GM21576 (cell line): ENCODE results near the gene CHRNA4.

Experiments used
- ATAC-seq: cut with Tn5 transposase; IDR thresholded peaks from one replicate; pipeline ENCODE4 v1.9.1; 2021; ENCODE audit warnings: mild to moderate bottlenecking, moderate library complexity; ENCODE audit not compliant: unreplicated experiment

The CHRNA4 gene

DNA sequence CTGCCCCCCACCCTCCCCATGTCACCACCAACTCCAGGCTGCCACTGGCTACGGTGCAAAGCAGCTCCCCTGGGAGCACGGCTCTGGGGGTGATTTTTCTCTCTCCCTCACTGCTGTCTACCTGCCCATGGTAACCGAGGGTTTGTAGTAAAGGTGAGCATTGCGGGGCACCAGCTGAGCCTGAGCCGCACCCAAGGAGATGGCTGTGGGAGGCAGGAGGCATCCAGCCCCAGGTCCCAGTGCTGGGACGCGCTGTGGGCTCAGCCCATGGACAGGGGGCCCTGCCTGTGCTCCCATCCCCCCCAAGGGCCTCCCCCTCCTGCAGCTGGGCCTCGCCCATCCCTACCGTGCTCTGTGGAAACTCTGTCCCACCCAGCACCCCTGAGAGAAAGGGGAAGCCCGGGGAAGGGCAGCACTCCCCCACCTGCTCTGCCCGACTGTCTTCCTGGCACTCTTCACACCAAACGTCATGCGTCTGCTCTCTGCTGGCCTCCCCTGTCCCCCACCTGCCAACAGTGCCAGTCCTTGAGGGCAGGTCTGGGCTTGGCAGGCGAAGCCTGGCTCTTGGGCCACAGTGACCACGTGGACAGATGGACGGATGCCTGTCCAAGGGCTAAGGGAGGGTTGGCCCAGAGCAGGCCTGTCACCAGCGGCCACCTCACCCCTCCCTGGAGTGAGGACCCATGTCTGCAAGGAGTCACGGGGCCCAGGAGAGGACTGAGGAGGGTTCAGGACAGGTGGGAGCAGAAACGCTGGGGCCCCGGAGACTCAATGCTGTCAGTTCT, 3.8 kb upstream of the CHRNA4 start:
- no peak for ATAC-seq

DNA sequence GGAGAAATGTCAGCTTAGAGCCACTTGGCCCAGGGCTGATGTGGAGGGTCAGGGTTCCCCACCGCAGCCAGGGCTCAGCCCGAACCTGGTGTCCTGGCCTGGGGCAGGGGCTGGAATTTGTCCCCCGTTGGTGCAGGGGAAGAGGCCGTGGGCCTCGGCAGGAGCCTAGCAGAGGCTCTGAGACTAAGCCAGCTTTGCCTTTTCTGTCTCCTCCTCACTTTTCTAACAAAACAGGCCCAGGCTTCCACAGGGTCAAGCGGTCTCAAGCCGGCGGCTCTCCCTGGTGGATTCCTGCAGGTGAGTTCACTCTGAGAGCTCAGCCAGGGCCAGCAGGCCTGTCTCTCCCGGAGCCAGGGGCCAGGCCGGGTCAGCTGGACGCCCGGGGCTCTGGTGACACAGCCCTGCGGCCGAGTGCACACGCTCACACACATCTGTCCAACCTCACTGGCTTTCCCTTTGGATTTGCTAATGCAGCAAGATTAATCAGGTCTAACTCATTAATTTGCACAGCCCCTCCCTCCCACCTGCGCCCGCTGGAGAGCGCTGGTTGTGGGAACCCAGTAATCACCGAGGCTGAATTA, 2.9 kb upstream of the CHRNA4 start:
- ATAC-seq: no peak

DNA sequence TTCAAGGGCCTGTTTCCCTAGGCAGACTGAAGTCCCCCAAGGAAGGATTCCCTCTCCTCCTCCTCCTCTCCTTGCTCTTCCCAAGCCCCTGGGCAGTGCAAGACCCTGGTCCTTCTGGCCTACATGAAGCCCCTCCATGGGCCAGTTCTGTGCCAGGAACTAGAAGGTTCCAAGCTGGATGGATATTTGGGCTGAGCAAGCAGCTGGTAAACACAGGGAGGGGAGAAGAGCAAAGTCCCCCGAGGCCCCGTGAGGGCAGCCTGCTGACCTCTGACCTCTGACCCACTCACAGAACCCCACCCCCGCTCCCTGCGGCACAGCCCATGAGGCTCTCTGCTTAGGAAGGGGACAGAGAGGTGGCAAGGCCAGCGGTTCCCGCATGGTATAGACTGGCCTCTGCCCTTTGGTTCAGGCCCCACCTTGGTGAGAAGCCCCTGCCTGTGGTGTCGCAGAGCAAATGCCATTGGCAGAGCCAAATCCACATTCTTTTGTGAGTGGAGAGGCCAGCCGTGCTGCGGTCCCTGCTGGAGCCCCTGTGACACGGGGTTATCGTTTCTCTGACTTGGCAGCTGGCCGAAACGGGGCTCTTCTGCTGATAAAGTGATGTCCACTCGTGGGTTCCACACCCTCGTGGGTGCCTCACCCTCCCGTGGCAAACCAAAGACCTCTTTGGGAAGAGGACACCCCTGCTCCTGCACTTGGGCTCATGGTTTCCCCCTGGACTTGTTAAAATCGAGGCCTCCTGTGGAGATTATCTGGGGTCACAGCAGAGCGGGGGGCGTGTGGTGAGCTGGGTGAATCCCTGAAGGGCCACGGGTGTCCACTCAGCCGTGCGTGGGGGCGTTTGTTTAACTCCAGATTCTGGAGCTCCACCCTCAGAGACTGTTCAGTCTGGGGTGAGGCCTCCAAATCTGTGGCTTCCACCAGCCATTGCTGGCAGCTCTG, 2.1 kb upstream of the CHRNA4 start:
- no peak for ATAC-seq

DNA sequence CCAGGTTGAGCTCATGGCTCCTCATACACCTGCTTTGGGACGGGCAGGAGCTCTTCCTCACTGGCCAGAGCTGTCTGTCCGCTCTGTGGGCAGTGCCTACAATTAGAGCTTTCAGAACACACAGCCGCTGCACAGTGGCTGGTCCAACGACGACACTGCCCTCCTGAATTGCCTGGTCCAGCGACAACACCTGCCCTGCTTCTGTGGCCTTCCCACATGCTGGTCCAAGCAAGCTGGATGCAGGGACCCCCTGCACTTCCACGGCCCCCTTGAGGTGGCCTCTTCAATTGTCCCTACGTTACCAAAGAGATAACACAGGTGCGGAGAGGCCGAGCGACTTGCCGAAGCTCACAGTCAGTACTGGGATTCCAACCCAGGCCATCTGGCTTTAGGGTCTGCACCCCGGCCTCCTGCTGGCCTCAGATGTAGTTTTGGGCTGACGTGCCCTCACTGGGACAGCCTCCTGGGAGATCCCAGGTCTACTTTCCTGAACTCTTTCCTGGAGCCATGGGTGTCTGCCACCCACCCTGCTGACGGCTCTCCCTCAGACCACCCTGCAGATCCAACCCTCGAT, 1.4 kb upstream of the CHRNA4 start:
- ATAC-seq: no peak

DNA sequence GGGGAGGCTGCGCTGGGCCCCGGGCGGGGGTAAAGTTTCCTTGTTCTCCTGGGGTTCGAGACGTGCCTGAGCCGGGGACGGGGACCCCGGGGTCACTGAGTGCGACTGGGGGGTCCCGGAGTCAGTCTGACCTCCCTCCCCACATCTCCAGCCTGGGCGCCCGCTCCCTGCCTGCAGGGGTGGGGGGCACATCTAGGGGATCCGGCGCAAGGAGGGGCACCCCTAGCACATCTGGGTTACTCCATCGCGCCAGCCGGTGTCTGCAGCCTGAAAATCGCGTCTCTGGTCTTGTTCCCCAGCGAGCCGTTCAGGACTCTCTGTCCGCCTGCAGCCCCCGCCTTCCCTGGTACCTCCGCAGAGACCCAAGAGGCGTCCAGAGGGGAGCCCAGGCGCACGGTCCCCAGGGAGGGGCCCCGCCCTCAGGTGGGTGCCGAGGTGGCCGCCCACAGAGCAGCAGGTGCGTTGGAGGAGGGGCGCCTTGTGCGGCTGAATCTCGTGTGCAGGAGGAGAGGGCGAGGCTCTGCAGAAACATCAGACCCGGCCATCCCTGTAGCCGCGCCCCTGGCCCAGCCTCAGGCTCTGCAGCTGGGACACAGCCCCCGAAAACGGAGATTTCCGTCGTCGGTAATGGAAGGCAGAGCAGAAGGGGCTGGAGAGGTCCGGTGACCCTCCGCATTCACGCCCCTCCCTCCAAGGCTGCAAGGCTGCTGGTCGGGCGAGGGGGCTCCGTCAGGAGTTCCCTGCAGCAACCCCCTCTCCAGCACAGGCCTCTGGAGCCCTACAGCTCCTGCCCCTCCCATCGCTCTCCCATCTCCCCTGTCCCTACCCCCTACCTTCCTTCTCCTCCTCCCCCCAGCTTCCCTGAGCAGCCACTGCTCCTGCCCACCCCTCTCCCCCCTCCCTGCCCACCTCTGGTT, 628 bp upstream of the CHRNA4 start:
- ATAC-seq: no peak

DNA sequence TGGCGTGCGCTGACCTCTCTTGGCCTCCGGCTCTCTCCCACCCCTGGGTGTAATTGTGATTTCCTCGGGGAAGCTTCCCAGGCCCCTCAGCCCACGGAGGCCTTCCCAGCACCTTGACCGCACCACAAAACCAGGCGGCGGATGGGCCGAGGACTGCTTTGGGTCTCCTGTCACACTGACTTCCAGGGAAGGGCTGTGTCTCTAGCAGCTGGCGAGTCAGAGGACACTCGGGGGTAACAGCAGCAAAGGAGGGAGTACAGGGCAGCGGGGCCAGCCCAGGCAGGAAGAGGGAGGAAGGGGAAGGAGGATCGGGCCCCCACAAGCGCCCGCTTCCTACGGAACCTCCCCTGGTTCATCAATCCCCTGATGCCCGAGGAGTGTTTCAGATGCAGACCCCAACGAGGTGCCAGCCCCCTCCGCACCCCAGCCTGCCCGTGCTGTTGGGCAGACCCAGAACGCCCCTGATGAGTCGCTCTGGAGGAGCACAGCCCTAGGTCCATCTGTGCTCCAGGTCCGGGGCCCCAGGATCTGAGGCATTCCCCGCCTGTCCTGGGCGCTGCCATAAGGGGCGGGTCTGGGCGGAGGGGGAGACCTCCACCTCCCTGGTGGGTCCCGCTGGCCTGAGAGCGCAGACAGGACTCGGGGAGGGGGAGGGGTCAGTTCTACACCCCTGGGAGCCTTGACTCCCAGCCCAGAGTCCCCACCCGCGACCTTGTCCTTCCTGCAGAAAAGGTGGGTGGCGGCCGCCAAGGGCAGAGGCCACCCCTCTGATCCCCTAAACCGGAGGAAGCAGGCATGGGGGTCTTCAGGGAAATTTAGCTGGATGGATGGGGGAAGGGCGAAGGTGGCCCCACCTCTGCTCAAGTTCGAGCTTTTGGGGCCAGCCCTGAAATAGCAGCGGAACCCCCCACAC, 956 bp downstream of the CHRNA4 start:
- no peak for ATAC-seq

DNA sequence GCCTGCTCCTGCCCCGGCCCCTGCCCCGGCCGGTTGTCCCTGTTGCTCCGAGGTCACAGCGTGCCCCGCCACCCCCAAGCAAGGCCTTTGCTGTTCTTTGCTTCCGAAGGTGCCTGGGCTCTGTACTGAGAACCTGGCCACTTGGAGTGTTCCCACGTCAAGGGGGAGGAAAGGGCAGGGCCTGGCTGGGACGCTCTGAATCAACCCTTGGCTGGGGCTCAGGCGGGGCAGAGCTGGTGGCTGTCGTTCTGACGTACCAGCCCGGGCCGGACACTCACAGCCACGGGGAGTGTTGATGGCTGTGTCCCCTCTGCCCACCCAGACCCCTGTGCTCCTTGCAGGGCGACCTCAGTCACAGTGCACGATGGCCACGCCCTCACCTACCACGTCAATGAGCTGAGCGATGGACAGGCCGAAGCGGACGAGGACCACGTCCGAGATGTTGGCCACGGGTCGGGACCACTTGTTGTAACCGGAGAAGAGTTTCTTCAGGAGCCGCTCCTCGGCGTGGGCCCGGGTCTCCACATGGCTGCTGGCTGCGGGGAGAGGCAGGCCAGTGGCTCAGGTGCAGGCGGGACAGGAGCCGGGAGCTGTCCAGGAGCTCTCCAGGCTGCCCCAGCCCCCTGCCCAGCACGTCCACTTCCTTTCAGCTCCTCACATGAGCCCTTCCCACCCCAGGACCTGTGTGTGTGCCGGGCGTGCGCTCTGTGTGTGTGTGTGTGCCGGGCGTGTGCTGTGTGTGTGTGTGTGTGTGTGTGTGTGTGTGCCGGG, 1.8 kb downstream of the CHRNA4 start:
- ATAC-seq: no peak

DNA sequence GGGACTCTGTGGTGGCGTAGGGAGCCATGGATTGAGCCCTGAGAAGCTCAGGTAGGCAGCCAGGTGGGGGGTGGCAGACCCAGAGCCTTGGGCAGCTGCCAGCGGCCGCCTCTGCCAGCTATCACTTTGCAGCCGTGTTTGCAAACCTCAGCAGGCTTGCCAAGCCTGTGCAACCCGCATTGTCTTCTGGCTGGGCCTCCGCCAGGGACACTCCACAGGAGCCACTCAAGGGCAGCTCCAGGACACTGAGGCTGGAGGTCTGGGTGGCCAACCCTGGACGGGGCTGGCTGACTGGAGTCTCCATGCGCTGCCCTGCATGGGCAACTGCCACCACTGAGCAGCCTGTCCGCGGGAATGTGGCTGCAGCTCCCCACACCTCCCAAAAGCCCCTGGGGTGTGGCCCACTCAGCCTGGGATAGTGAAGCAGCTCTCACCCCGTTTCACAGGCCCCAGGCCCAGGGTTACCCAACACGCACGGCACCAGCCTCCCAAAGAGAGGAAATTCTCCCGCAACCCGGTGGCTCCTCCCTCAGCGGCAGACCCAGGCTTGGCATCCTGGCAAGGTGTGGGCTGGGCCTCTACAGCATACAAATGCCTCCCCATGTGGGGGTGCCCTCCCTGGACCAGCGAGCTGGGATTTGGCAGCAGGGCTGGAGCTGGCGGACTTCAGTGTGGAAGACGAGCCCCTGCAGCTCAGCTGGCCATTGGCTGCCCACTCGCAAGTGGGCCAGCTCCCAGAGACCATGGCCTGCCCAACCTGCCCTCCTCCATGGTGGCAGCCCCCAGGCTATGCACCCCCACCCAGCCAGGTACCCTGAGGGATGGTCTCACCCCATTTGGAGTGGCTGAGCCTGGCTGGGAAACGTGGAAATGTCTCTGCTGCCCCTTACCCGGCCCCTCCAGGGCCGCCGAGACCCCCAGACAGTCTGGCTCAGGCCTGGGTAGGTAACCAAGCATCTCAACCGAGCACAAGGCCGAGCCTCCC, 2.9 kb downstream of the CHRNA4 start:
- no peak for ATAC-seq

DNA sequence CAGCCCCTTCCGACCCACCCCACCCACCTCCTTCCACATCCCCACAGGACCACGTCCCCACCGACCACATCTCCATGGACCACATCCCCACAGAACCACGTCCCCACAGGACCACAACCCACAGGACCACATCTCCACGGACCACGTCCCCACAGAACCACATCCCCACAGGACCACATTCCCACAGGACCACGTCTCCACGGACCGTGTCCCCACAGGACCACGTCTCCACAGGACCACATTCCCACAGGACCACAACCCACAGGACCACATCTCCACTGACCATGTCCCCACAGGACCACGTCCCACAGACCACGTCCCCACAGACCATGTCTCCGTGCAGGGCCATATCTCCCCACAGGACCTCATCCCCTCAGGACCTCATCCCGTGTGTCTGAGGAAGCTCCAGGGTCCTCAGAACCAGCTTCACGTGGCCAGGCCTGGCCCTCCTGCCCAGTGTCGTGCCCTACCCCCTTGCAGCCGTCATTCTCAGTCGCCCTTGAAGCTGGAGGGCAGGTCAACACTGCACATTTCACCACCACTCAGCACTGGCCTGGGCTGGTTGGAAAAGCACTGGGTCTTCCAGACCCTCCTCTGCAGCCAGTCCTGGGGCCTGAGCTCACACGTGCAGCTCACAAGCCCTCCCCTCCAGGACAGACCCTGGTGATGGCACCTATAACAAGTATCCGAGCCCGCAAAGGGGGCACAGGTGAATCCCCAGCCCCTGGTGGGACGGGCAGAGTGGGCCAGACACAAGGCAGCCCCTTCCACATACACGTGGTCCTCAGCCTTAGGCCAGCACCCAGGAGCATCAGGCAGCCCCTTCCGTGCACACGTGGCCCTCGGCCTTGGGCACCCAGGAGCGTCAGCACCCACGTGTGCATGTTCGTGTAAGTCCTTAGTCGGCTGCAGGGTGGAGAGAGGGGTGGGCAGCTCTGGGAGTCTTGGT, 3.9 kb downstream of the CHRNA4 start:
- ATAC-seq: no peak

DNA sequence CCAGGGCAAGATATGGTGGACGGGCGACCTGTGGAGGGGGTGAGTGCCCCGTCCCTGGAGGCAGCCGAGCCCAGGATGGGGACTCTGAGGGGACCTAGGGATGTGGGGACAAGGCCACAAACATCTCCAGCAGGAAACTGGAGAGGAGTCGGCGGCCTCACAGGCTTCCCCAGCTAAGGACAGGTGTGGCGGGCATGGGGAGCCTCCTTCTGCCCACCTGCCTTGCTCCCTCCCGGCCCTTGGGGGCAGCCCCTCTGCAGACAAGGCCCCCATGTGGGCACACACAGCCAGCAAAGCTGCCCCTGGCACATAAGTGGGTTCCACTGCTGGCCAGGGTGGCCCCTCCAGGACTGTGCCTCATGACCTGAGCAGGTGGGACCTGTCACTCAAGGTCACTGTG, 4.6 kb downstream of the CHRNA4 start:
- ATAC-seq: no peak

DNA sequence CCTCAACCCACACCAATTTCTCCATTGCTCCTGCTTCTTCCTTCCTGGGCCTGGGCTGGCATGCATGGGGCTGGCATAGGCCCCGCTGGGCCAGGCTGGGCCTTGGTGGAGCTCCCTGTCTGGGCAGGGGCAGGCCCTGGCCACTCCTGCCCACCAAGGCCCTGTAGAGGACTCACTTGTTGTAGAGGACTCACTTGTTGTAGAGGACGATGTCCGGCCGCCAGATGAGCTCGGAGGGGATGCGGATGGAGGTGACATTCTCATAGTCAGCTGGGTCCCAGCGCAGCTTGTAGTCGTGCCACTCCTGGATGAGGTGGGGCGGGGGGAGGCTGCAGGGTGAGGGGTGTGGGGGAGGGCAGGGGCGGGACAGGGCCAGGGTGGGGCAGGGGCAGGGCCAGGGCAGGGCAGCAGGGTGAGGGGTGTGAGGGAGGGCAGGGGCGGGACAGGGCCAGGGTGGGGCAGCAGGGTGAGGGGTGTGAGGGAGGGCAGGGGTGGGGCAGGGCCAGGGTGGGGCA, 5.3 kb downstream of the CHRNA4 start:
- ATAC-seq: no peak

DNA sequence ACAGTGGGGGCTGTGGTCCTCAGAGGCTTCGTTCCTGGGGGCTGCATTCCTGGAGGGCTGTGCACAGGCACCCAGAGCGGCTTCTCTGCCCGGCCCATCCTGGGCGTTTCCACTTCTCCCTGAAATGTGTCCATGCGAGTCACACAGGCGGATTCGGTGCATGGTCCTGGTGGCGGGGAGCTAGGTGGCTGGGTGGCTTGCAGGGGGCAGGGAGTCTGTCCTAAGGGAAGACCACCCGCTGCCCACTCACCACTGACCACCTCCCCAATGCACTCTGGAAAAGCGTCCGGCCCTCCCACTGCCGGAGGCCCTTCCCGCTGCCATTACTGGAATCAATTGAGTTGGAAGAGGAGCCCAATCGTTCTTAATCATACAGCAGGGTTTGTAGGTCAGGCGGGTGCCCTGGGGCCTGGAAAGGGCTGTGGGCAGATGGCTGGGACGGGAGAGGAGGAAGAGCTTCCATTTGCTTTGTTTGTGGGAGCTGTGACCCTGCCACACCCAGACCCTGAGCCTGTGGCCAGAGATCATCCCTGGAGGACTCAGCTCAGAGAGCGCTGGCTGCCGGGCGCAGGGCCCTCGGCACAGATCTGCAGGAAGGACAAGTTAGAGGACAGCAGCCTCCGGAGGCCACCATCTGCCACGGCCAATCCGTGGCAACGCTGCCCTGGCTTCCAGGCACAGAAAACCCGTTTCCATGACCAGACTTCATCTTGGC, 6.4 kb downstream of the CHRNA4 start:
- no peak for ATAC-seq

DNA sequence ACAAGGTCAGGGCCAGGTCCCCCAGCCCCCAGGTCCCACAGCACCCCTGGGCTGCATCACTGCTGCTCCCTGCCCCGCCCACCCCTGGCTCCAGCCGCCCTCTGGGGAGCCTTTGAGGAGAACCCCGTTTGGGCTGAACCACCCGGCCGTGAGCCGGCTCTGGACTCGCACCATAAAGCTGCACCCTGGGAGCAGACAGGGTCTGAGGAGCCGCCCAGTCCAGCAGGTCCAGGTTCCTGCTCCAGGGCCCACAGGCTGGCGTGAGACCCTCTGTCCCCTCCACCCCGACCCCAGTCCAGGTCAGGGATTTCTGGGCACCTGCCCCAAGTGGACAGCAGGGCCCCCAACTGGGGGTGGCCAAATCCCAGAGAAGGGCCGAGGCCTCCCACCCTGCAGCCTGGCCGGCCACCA, 8.3 kb downstream of the CHRNA4 start:
- ATAC-seq: no peak

DNA sequence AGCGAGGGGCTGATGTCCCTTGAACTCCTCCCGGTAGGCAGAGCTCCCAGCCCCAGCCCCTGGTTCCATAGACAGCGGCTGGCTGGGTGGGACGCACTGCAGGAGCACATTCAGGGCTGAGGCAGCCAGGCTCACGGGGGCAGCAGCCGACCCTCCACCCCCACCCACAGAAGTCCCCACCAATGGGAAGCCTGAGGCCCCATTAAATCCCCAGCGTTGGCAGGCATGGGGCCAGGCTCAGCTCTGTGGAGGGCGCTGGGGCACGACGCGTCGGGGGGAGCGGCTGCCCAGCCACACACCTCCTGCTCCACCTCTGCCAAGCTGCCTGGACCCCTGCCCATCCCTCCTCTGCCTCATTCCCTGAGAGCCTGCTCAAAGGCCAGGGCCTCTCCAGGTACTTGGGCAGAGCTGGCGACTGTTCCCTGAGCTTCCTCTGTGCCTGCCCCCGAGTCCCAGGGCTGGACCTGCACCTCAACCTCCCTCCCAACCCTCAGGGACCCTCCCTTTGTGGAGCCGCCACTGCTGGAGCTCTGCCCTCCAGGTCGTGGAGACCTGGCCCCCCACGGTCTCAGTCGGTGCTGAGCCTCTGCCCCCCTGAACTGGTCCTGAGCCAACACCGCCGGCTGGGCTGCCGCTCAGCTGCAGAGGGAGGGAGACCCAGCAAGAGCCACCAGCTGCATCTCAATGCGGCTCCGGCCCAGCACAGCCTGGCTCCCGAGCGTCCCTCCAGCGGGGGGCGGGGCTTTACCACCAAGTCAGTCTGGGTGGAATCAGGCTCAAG, 9.1 kb downstream of the CHRNA4 start:
- no peak for ATAC-seq

DNA sequence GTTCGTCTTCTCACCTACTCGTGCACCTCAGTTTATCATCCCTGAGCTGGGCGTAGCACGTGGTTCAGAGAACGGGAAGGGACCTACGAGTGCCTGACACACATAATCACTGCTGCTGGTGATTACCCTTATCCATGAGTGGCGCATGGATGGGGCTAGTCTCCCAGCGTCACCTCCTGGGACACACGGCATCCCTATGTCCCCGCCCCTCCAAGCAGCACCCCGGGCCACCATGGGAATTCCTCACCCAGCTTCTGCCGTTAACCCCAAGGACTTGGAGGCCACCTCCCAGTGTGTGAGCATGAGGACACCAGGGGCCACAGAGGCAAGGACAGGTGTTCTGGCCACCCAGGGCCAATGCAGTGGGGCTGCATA, 9.8 kb downstream of the CHRNA4 start:
- ATAC-seq: no peak
